Measurements from ENCODE around the gene D2HGDH.

The D2HGDH gene

GRCh38 chr2:241764275-241765241 is 30.1 kb downstream of the D2HGDH start:
- TF ChIP-seq TAF1 (IDR thresholded peaks at IDR 0.05; ENCODE audit: borderline replicate concordance, insufficient read depth, low read length) (no peak), POLR2AphosphoS5 (IDR thresholded peaks at IDR 0.05; ENCODE audit: low read depth, low read length) (no peak), FOXP2 (optimal IDR thresholded peaks at IDR 0.05; ENCODE audit: borderline replicate concordance, extremely low read depth, extremely low read length, insufficient read depth) (no peak), SIN3A (IDR thresholded peaks at IDR 0.05; ENCODE audit: borderline replicate concordance, insufficient read depth, low read length) (no peak)
- TF ChIP-seq, protein P1, sequence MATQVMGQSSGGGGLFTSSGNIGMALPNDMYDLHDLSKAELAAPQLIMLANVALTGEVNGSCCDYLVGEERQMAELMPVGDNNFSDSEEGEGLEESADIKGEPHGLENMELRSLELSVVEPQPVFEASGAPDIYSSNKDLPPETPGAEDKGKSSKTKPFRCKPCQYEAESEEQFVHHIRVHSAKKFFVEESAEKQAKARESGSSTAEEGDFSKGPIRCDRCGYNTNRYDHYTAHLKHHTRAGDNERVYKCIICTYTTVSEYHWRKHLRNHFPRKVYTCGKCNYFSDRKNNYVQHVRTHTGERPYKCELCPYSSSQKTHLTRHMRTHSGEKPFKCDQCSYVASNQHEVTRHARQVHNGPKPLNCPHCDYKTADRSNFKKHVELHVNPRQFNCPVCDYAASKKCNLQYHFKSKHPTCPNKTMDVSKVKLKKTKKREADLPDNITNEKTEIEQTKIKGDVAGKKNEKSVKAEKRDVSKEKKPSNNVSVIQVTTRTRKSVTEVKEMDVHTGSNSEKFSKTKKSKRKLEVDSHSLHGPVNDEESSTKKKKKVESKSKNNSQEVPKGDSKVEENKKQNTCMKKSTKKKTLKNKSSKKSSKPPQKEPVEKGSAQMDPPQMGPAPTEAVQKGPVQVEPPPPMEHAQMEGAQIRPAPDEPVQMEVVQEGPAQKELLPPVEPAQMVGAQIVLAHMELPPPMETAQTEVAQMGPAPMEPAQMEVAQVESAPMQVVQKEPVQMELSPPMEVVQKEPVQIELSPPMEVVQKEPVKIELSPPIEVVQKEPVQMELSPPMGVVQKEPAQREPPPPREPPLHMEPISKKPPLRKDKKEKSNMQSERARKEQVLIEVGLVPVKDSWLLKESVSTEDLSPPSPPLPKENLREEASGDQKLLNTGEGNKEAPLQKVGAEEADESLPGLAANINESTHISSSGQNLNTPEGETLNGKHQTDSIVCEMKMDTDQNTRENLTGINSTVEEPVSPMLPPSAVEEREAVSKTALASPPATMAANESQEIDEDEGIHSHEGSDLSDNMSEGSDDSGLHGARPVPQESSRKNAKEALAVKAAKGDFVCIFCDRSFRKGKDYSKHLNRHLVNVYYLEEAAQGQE (IDR thresholded peaks at IDR 0.05; ENCODE audit: insufficient read depth in 1 of 2, low read depth in 2 of 2, low read length in 2 of 2) = no peak

GRCh38 chr2:241767464-241768250 is 33.2 kb downstream of the D2HGDH start:
- no peak for TF ChIP-seq FOXP2 (optimal IDR thresholded peaks at IDR 0.05; ENCODE audit: borderline replicate concordance, extremely low read depth, extremely low read length, insufficient read depth)
- no peak for TF ChIP-seq TAF1 (IDR thresholded peaks at IDR 0.05; ENCODE audit: borderline replicate concordance, insufficient read depth, low read length)
- no peak for TF ChIP-seq SIN3A (IDR thresholded peaks at IDR 0.05; ENCODE audit: borderline replicate concordance, insufficient read depth, low read length)
- TF ChIP-seq POLR2AphosphoS5 (IDR thresholded peaks at IDR 0.05; ENCODE audit: low read depth, low read length) = no peak
- TF ChIP-seq, protein P1 (IDR thresholded peaks at IDR 0.05; ENCODE audit: insufficient read depth in 1 of 2, low read depth in 2 of 2, low read length in 2 of 2) = no peak

DNA sequence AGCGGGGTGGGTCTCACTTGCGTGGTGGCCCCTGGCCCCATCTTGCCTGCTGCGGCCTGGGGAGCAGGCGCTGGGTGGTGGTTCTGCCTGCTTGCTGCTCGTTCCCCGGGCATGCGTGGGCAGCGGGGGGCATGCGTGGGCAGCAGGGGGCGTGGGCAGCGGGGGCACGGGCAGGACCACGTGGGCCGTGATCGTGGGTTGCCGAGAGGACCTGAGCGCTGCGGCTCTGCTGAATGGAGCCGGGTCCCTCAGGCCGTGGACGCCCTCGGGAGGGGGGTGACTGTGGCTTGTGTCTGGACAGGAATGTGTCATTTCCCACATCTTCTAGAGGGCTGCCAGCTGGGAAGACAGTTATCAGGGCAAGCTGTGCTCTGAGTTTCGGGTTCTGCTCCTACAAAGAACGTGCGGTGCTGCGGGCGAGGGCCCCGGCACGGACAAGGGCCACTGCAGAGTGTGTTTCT is 33.9 kb downstream of the D2HGDH start:
- no peak for TF ChIP-seq FOXP2 (optimal IDR thresholded peaks at IDR 0.05; ENCODE audit: borderline replicate concordance, extremely low read depth, extremely low read length, insufficient read depth)

DNA sequence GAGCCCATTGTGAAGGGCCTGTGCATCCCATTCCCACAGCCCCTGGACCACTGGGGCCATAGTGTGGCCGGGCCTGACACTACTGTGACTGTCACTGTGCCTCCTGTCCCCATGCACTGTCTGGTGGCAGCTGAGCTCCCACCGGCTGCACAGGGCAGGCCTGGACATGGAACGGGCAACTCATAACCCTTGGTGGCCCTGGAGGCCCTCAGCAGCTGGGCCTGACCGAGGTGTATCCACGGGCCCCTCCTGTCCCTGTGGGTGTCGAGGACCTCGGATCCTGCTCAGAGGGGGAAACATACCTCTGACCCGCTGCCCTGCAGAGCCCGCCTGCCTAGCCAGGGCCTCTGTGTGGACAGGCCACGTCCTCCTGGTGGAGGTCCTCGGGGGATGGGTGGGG is 34.4 kb downstream of the D2HGDH start:
- TF ChIP-seq POLR2AphosphoS5 (IDR thresholded peaks at IDR 0.05; ENCODE audit: low read depth, low read length) = no peak

GRCh38 chr2:241769819-241770184 is 35.4 kb downstream of the D2HGDH start:
- TF ChIP-seq SIN3A (IDR thresholded peaks at IDR 0.05; ENCODE audit: borderline replicate concordance, insufficient read depth, low read length) (no peak), TAF1 (IDR thresholded peaks at IDR 0.05; ENCODE audit: borderline replicate concordance, insufficient read depth, low read length) (no peak), POLR2AphosphoS5 (IDR thresholded peaks at IDR 0.05; ENCODE audit: low read depth, low read length) (no peak), FOXP2 (optimal IDR thresholded peaks at IDR 0.05; ENCODE audit: borderline replicate concordance, extremely low read depth, extremely low read length, insufficient read depth) (no peak)
- TF ChIP-seq, protein P1 (IDR thresholded peaks at IDR 0.05; ENCODE audit: insufficient read depth in 1 of 2, low read depth in 2 of 2, low read length in 2 of 2) = no peak

All from PFSK-1 (cell line).